NCI-H748 treated with DMSO at 0.1 percent for 48 hours (cell line): ENCODE measurements around the gene RHOBTB3.

ENCODE experiments used
- DNase-seq: peaks from one replicate; lab custom pipeline; 2025; lab: John Stamatoyannopoulos, UW

RHOBTB3 gene

GRCh38 chr5:95713960-95714710 is 17.0 kb upstream of the RHOBTB3 start:
- DNase-seq, result no peak

GRCh38 chr5:95715799-95716461 is 15.2 kb upstream of the RHOBTB3 start:
- DNase-seq, result no peak

GRCh38 chr5:95717439-95717838 is 13.7 kb upstream of the RHOBTB3 start:
- no peak for DNase-seq

GRCh38 chr5:95718203-95718602 is 12.9 kb upstream of the RHOBTB3 start:
- DNase-seq, result no peak

GRCh38 chr5:95718738-95719137 is 12.4 kb upstream of the RHOBTB3 start:
- DNase-seq, result no peak

GRCh38 chr5:95720094-95720786 is 10.9 kb upstream of the RHOBTB3 start:
- no peak for DNase-seq

- no peak for DNase-seq
These were observed 9.4 kb upstream of the RHOBTB3 start for GRCh38 chr5:95721582-95722295.

GRCh38 chr5:95723632-95724369 is 7.3 kb upstream of the RHOBTB3 start:
- no peak for DNase-seq

GRCh38 chr5:95725071-95725820 is 5.9 kb upstream of the RHOBTB3 start:
- DNase-seq, result no peak

GRCh38 chr5:95725937-95726810 is 5.0 kb upstream of the RHOBTB3 start:
- DNase-seq, result no peak

GRCh38 chr5:95726811-95727763 is 4.0 kb upstream of the RHOBTB3 start:
- no peak for DNase-seq

- peak; percentile 47 for DNase-seq
These were observed 3.4 kb upstream of the RHOBTB3 start for GRCh38 chr5:95727764-95728191.

- DNase-seq, result no peak
These were observed 2.5 kb upstream of the RHOBTB3 start for GRCh38 chr5:95728494-95729114.

GRCh38 chr5:95729115-95730010 is 1.8 kb upstream of the RHOBTB3 start:
- no peak for DNase-seq

- peak; percentile 8 for DNase-seq
These were observed 980 bp upstream of the RHOBTB3 start for GRCh38 chr5:95730011-95730700.
